IMR-90 (cell line): ENCODE results near the gene IL18. TPM values are rescaled to one million over a fixed set of nuclear protein-coding genes. Genes with fewer than 3 reads are reported as not detected.

Source experiments
- ATAC-seq: fragments of 200-7000 bp; cut with Tn5 transposase; 2 replicates; pipeline ENCODE4 v1.9.1; 2020; ENCODE audit warnings: low read depth, mild to moderate bottlenecking, moderate library complexity
- BruUV-seq: library from RNA; stranded (reverse); fragments of 400-500 nt; replicated peaks from 2 replicates; lab custom pipeline; 2021; lab: Mats Ljungman, UMichigan
- CTCF ChIA-PET: fragments of 300-600 bp; formaldehyde crosslinking; extraction: SDS; loops from one replicate; lab custom pipeline; 2021; ENCODE audit warnings: antibody characterized with exemption; lab: Yijun Ruan, JAX
- POLR2A ChIA-PET: fragments of 300-600 bp; sonication (Branson Sonifier 250); formaldehyde crosslinking; loops from one replicate; lab custom pipeline; 2022; ENCODE audit warnings: antibody characterized with exemption; ENCODE audit not compliant: unreplicated experiment; lab: Charles Lee
- DNase-seq: peaks from one replicate; pipeline ENCODE4 v3.0.0; 2013
- H2AFZ ChIP-seq: replicated peaks from 2 replicates; pipeline ENCODE3; 2013; ENCODE audit warnings: low read length, mild to moderate bottlenecking; ENCODE audit not compliant: poor library complexity
- H2AK5ac ChIP-seq: 2 replicates; pipeline ENCODE4 v1.6.1; 2013; ENCODE audit warnings: low read depth, low read length, inconsistent platforms
- H2AK9ac ChIP-seq: replicated peaks from 2 replicates; pipeline ENCODE3; 2013; ENCODE audit warnings: mild to moderate bottlenecking, low read depth, low read length, moderate library complexity; ENCODE audit not compliant: poor library complexity
- H2BK120ac ChIP-seq: 2 replicates; pipeline ENCODE4 v1.6.1; 2013; ENCODE audit warnings: low read depth, low read length, inconsistent platforms
- H2BK15ac ChIP-seq: 3 replicates; pipeline ENCODE4 v1.6.1; 2013; ENCODE audit warnings: low read depth, low read length, inconsistent platforms
- H2BK20ac ChIP-seq: 2 replicates; pipeline ENCODE4 v1.6.1; 2013; ENCODE audit warnings: low read depth, mild to moderate bottlenecking, inconsistent platforms, low read length, moderate library complexity
- H2BK5ac ChIP-seq: 2 replicates; pipeline ENCODE4 v1.6.1; 2013; ENCODE audit warnings: mild to moderate bottlenecking, low read depth, low read length, inconsistent platforms; ENCODE audit not compliant: poor library complexity, severe bottlenecking
- H3K14ac ChIP-seq: replicated peaks from 2 replicates; pipeline ENCODE4 v1.6.1; 2013; ENCODE audit warnings: low read depth, low read length, inconsistent platforms
- H3K18ac ChIP-seq: 2 replicates; pipeline ENCODE4 v1.6.1; 2013; ENCODE audit warnings: low read depth, low read length, control low read depth
- H3K23ac ChIP-seq: 2 replicates; pipeline ENCODE4 v1.6.1; 2013; ENCODE audit warnings: low read depth, low read length, inconsistent platforms
- H3K27ac ChIP-seq: 2 replicates; pipeline ENCODE4 v1.5.1; 2013; ENCODE audit warnings: mild to moderate bottlenecking, control low read depth, low read length; ENCODE audit not compliant: insufficient read depth
- H3K27me3 ChIP-seq: 2 replicates; pipeline ENCODE4 v1.6.1; 2013; ENCODE audit warnings: low read length; ENCODE audit not compliant: control insufficient read depth, insufficient read depth
- H3K36me3 ChIP-seq: 2 replicates; pipeline ENCODE4 v1.6.1; 2013; ENCODE audit warnings: low read length, mixed read lengths; ENCODE audit not compliant: control insufficient read depth, insufficient read depth
- H3K4ac ChIP-seq: 2 replicates; pipeline ENCODE4 v1.6.1; 2013; ENCODE audit warnings: low read depth, low read length, inconsistent platforms
- H3K4me1 ChIP-seq: 2 replicates; pipeline ENCODE4 v1.6.1; 2013; ENCODE audit warnings: low read length, mixed read lengths; ENCODE audit not compliant: control insufficient read depth, insufficient read depth
- H3K4me2 ChIP-seq: 2 replicates; pipeline ENCODE4 v1.6.1; 2013; ENCODE audit warnings: low read depth, mild to moderate bottlenecking, control low read depth, low read length, moderate library complexity
- H3K4me3 ChIP-seq: 2 replicates; pipeline ENCODE4 v1.5.1; 2013; ENCODE audit warnings: low read depth, mild to moderate bottlenecking, control low read depth, low read length, moderate library complexity; ENCODE audit not compliant: insufficient read depth
- H3K56ac ChIP-seq: 2 replicates; pipeline ENCODE4 v1.6.1; 2013; ENCODE audit warnings: low read length, inconsistent platforms; ENCODE audit not compliant: insufficient read depth; ENCODE audit errors: extremely low read depth
- H3K79me1 ChIP-seq, 2 experiments: 2 replicates each; pipeline ENCODE4 v1.6.1; 2013; ENCODE audit warnings: low read length in 2 of 2, inconsistent platforms in 1 of 2, low read depth in 1 of 2
- H3K9ac ChIP-seq: 2 replicates; pipeline ENCODE4 v1.6.1; 2013; ENCODE audit warnings: low read depth, low read length, control low read depth
- H3K9me1 ChIP-seq: 2 replicates; pipeline ENCODE4 v1.6.1; 2013; ENCODE audit warnings: low read length, inconsistent platforms; ENCODE audit not compliant: insufficient read depth
- H3K9me3 ChIP-seq: 2 replicates; pipeline ENCODE4 v1.6.1; 2013; ENCODE audit warnings: low read length; ENCODE audit not compliant: control insufficient read depth, insufficient read depth
- H4K20me1 ChIP-seq: 2 replicates; pipeline ENCODE4 v1.6.1; 2013; ENCODE audit warnings: low read length, inconsistent platforms; ENCODE audit not compliant: insufficient read depth
- H4K5ac ChIP-seq: 2 replicates; pipeline ENCODE4 v1.6.1; 2013; ENCODE audit warnings: mild to moderate bottlenecking, low read depth, low read length, control low read depth
- H4K8ac ChIP-seq, 2 experiments: 2 replicates each; pipeline ENCODE4 v1.6.1; 2013; ENCODE audit warnings: low read depth in 2 of 2, low read length in 2 of 2, control low read depth in 1 of 2, inconsistent platforms in 1 of 2
- H4K91ac ChIP-seq: 2 replicates; pipeline ENCODE4 v1.6.1; 2013; ENCODE audit warnings: low read depth, low read length, inconsistent platforms; ENCODE audit not compliant: insufficient read depth
- BHLHE40 ChIP-seq: fragments of 150-350 bp; IDR thresholded peaks from 2 replicates; pipeline ENCODE4 v1.6.1; 2016; ENCODE audit warnings: mild to moderate bottlenecking, low read depth, low read length
- CEBPB ChIP-seq: IDR thresholded peaks from 2 replicates; pipeline ENCODE4 v1.6.1; 2012; ENCODE audit warnings: low read depth, low read length, improper control_type of control experiment
- FOS ChIP-seq: fragments of 150-350 bp; IDR thresholded peaks from 2 replicates; pipeline ENCODE4 v1.6.1; 2016; ENCODE audit warnings: low read depth, low read length
- MAFK ChIP-seq: IDR thresholded peaks from 2 replicates; pipeline ENCODE4 v1.6.1; 2012; ENCODE audit warnings: low read depth, low read length, improper control_type of control experiment
- MAZ ChIP-seq: IDR thresholded peaks from 2 replicates; pipeline ENCODE4 v1.6.1; 2012; ENCODE audit warnings: low read depth, mild to moderate bottlenecking, low read length, improper control_type of control experiment, moderate library complexity, borderline replicate concordance
- MXI1 ChIP-seq: IDR thresholded peaks from 2 replicates; pipeline ENCODE4 v1.6.1; 2012; ENCODE audit warnings: low read depth, mild to moderate bottlenecking, low read length, moderate library complexity, borderline replicate concordance
- RCOR1 ChIP-seq: IDR thresholded peaks from 2 replicates; pipeline ENCODE4 v1.6.1; 2012; ENCODE audit warnings: mild to moderate bottlenecking, low read length, improper control_type of control experiment; ENCODE audit not compliant: insufficient replicate concordance
- RFX5 ChIP-seq: IDR thresholded peaks from 2 replicates; pipeline ENCODE4 v1.8.0; 2012; ENCODE audit warnings: low read depth, mild to moderate bottlenecking, low read length, moderate library complexity
- SMC3 ChIP-seq: fragments of 150-350 bp; IDR thresholded peaks from 2 replicates; pipeline ENCODE4 v1.6.1; 2016; ENCODE audit warnings: low read depth, mild to moderate bottlenecking, antibody characterized with exemption, low read length, moderate library complexity
- WGBS, 2 experiments: methylation state at CpG; one replicate each; pipeline versions ENCODE4 v1.1.5 to v1.1.7; 2013; ENCODE audit warnings: missing lambda C conversion rate in 2 of 2; ENCODE audit not compliant: insufficient read length in 1 of 2; ENCODE audit errors: extremely low coverage in 2 of 2; 5-methylcytosine and 5-hydroxymethylcytosine counted together
- dilution Hi-C: fragments of 300-500 bp; cut with HindIII; formaldehyde crosslinking; loops from one replicate; pipeline ENCODE4 v1.14.3; 2018; ENCODE audit warnings: low sequenced_read_pairs; ENCODE audit not compliant: unreplicated experiment
- in situ Hi-C: fragments of 300-500 bp; cut with MboI; formaldehyde crosslinking; loops from 3 replicates; pipeline ENCODE4 v1.14.3; 2019; ENCODE audit warnings: low sequenced_read_pairs, inconsistent platforms, mixed read lengths
- intact Hi-C: fragments of 100-400 bp; cut with micrococcal nuclease; formaldehyde crosslinking; loops from 2 replicates; pipeline ENCODE4 v1.10.0; 2022
- polyA plus RNA-seq, 3 experiments: library from polyadenylated mRNA; depleted of rRNA; stranded (reverse); fragments of >200 nt; gene quantifications; 2 replicates each; pipeline ENCODE4 v1.2.3, GENCODE V29; 2012; ENCODE audit warnings: low replicate concordance in 1 of 3
- total RNA-seq: library from RNA; depleted of rRNA; stranded (reverse); fragments of >200 nt; gene quantifications from 2 replicates; pipeline ENCODE4 v1.2.3, GENCODE V29; 2012
- TF ChIP-seq, protein P1 (sequence below): fragments of 150-350 bp; IDR thresholded peaks from 2 replicates; pipeline ENCODE4 v1.6.1; 2017; ENCODE audit warnings: mild to moderate bottlenecking, antibody characterized with exemption, low read length, low read depth

Gene IL18
- total and polyA plus RNA-seq, 2 of the 4 experiments (the other 2 are of a cell fraction) = 0.54 to 0.96 TPM

DNA sequence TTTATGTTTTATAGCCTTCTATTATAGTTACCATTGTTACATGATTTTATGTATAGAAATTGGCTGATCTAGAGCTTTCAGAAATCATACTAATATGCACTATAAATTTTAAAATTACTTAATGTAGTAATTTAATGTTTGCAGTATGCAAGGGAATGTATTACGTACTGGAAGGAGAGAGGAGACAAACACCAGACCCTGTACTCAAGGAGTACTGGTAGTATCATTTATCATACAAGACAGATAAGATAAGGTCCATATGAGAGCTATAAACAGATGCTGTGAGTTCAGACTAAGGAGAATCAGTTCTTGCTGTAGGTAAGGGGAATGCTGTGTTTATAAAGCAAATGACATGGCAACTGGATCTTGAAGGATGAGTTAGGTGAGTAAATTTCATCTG is 12.2 kb upstream of the IL18 start:
- no peak overlapping the region for H4K5ac ChIP-seq
- H4K20me1 ChIP-seq = no peaks in the 10 kb centered on the region
- no peak overlapping the region for H3K23ac ChIP-seq
- no peak overlapping the region for H4K91ac ChIP-seq
- no peak for DNase-seq
- no peak overlapping the region for H3K4me3 ChIP-seq
- no peak overlapping the region for H2BK120ac ChIP-seq
- BruUV-seq = no TSS peak
- H3K14ac ChIP-seq = no peak overlapping the region
- no peaks in the 10 kb centered on the region for H3K9me3 ChIP-seq
- H3K4me2 ChIP-seq = no peak overlapping the region
- H3K4me1 ChIP-seq = peaks cover 4% of the 10 kb centered on the region; the same call in 1 of the 2 replicates
- H3K4ac ChIP-seq = no peak overlapping the region
- no peak for TF ChIP-seq MAZ
- no peak for TF ChIP-seq FOS
- no peak for TF ChIP-seq BHLHE40
- no peak for TF ChIP-seq RFX5
- TF ChIP-seq, protein P1, sequence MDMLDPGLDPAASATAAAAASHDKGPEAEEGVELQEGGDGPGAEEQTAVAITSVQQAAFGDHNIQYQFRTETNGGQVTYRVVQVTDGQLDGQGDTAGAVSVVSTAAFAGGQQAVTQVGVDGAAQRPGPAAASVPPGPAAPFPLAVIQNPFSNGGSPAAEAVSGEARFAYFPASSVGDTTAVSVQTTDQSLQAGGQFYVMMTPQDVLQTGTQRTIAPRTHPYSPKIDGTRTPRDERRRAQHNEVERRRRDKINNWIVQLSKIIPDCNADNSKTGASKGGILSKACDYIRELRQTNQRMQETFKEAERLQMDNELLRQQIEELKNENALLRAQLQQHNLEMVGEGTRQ = no peak
- no peak for TF ChIP-seq SMC3
- no peak for TF ChIP-seq RCOR1
- no peak for TF ChIP-seq MAFK
- TF ChIP-seq MXI1 = no peak
- TF ChIP-seq CEBPB = no peak
- no peak for ATAC-seq
- H2AFZ ChIP-seq = no peak overlapping the region
- H2BK15ac ChIP-seq = no peak overlapping the region
- no peak overlapping the region for H2BK5ac ChIP-seq
- no peak overlapping the region for H3K18ac ChIP-seq
- no peaks in the 10 kb centered on the region for H3K36me3 ChIP-seq
- in situ Hi-C loops (no loop called here), intact Hi-C loops (loop anchor here (5.0 kb wide), 1 partner anchor 36 kb away; no protein-coding TSS in a partner anchor), dilution Hi-C loops (no loop called here)
- no peaks in the 10 kb centered on the region for H3K79me1 ChIP-seq
- no peak overlapping the region for H2AK9ac ChIP-seq
- H4K8ac ChIP-seq = no peak overlapping the region
- no peak overlapping the region for H3K27ac ChIP-seq
- H3K56ac ChIP-seq = no peak overlapping the region
- WGBS, 2 experiments = no CpG with 5 or more reads among the region's 1 CpG
- H3K9ac ChIP-seq = no peak overlapping the region
- CTCF ChIA-PET = interaction anchor here (0.9 to 1.4 kb wide), 3 partner anchors 13 to 79 kb away, joined by 3 to 13 read pairs (median 4); no protein-coding TSS in a partner anchor
- no peak overlapping the region for H2AK5ac ChIP-seq
- no peaks in the 10 kb centered on the region for H3K9me1 ChIP-seq
- POLR2A ChIA-PET = no interaction called here
- no peak overlapping the region for H2BK20ac ChIP-seq
- H3K27me3 ChIP-seq = peaks cover 3% of the 10 kb centered on the region; the same call in 1 of the 2 replicates
